Loucy (cell line): ENCODE results near the gene RBM8A.

Source experiments
- H2AFZ ChIP-seq: fragments of 200-600 bp; sonication (generic); 2 replicates; pipeline ENCODE4 v1.6.0; 2016; ENCODE audit warnings: antibody characterized with exemption, mild to moderate bottlenecking, low read length, moderate library complexity
- H3F3A ChIP-seq: fragments of 200-600 bp; 2 replicates; pipeline ENCODE4 v1.6.0; 2016; ENCODE audit warnings: antibody characterized with exemption, low read depth, mild to moderate bottlenecking
- H3K27me3 ChIP-seq: fragments of 200-600 bp; sonication (generic); 2 replicates; pipeline ENCODE4 v1.6.1; 2014; ENCODE audit warnings: low read length, mild to moderate bottlenecking; ENCODE audit not compliant: insufficient read depth, poor library complexity, severe bottlenecking
- H3K36me3 ChIP-seq: fragments of 200-600 bp; sonication (generic); 2 replicates; pipeline ENCODE4 v1.6.1; 2016; ENCODE audit warnings: low read length; ENCODE audit not compliant: insufficient read depth
- H3K4me1 ChIP-seq: fragments of 200-600 bp; sonication (generic); 2 replicates; pipeline ENCODE4 v1.5.1; 2014; ENCODE audit warnings: low read length, mild to moderate bottlenecking; ENCODE audit not compliant: insufficient read depth, poor library complexity, severe bottlenecking
- H3K4me2 ChIP-seq: fragments of 200-600 bp; sonication (generic); 2 replicates; pipeline ENCODE4 v1.6.0; 2014; ENCODE audit warnings: antibody characterized with exemption, low read length, low read depth, mild to moderate bottlenecking; ENCODE audit not compliant: poor library complexity, severe bottlenecking
- H3K4me3 ChIP-seq: fragments of 200-600 bp; sonication (generic); 2 replicates; pipeline ENCODE4 v1.5.1; 2014; ENCODE audit warnings: low read length, mild to moderate bottlenecking, mixed read lengths; ENCODE audit not compliant: poor library complexity, severe bottlenecking
- H3K79me2 ChIP-seq: fragments of 200-600 bp; sonication (generic); 2 replicates; pipeline ENCODE4 v1.6.1; 2014; ENCODE audit warnings: low read length; ENCODE audit not compliant: insufficient read depth
- H3K9ac ChIP-seq: fragments of 200-600 bp; sonication (generic); 2 replicates; pipeline ENCODE4 v1.6.0; 2014; ENCODE audit warnings: mild to moderate bottlenecking, low read depth, low read length, moderate library complexity; ENCODE audit not compliant: poor library complexity, severe bottlenecking
- H3K9me2 ChIP-seq: fragments of 200-600 bp; sonication (generic); replicated peaks from 2 replicates; pipeline ENCODE4 v1.6.1; 2016; ENCODE audit warnings: low read depth, low read length, mixed read lengths
- H3K9me3 ChIP-seq: fragments of 200-600 bp; sonication (generic); 2 replicates; pipeline ENCODE4 v1.6.1; 2014; ENCODE audit warnings: mild to moderate bottlenecking, antibody characterized with exemption, low read length, low read depth; ENCODE audit not compliant: insufficient read depth
- H4K20me1 ChIP-seq: fragments of 200-600 bp; sonication (generic); 2 replicates; pipeline ENCODE4 v1.6.0; 2014; ENCODE audit warnings: antibody characterized with exemption, low read length, mild to moderate bottlenecking; ENCODE audit not compliant: insufficient read depth, poor library complexity, severe bottlenecking
- CTCF ChIP-seq: fragments of 200-600 bp; sonication (generic); conservative IDR thresholded peaks from 2 replicates; pipeline ENCODE4 v1.5.1; 2014; ENCODE audit warnings: mild to moderate bottlenecking, antibody characterized with exemption, low read length
- EZH2phosphoT487 ChIP-seq: fragments of 200-600 bp; IDR thresholded peaks from 2 replicates; pipeline ENCODE4 v1.6.1; 2018; ENCODE audit warnings: antibody characterized with exemption, mild to moderate bottlenecking, moderate library complexity, borderline replicate concordance

RBM8A gene

GRCh38 chr1:145947551-145947950 lies 20.3 kb upstream of the RBM8A start:
- H3K9ac ChIP-seq, result no peak overlapping the region
- H3K9me2 ChIP-seq, result no peaks in the 10 kb centered on the region
- H3K27me3 ChIP-seq, result no peaks in the 10 kb centered on the region
- H3K4me2 ChIP-seq, result no peak overlapping the region
- no peaks in the 10 kb centered on the region for H3F3A ChIP-seq
- peaks cover 28% of the 10 kb centered on the region for H3K4me1 ChIP-seq
- peaks cover 42% of the 10 kb centered on the region; the same call in 1 of the 2 replicates for H3K79me2 ChIP-seq
- no peak overlapping the region for H3K4me3 ChIP-seq
- H3K36me3 ChIP-seq, result peaks cover 29% of the 10 kb centered on the region; the same call in 1 of the 2 replicates
- TF ChIP-seq CTCF, result no peak
- no peak for TF ChIP-seq EZH2phosphoT487
- peaks cover 4% of the 10 kb centered on the region for H4K20me1 ChIP-seq
- no peaks in the 10 kb centered on the region for H3K9me3 ChIP-seq
- H2AFZ ChIP-seq, result no peak overlapping the region

GRCh38 chr1:145946477-145946986 lies 19.2 kb upstream of the RBM8A start:
- peaks cover 32% of the 10 kb centered on the region; the same call in 1 of the 2 replicates for H3K79me2 ChIP-seq

GRCh38 chr1:145944532-145944931 lies 17.2 kb upstream of the RBM8A start:
- Histone ChIP-seq H3K4me1 (peaks cover 6% of the 10 kb centered on the region), H3K36me3 (peaks cover 40% of the 10 kb centered on the region; the same call in 1 of the 2 replicates), H3K4me2 (no peak overlapping the region), H4K20me1 (no peaks in the 10 kb centered on the region), H3K9me3 (no peaks in the 10 kb centered on the region), H3K4me3 (no peak overlapping the region), H3K9ac (no peak overlapping the region), H3K9me2 (no peaks in the 10 kb centered on the region), H3K79me2 (peaks cover 16% of the 10 kb centered on the region; the same call in 1 of the 2 replicates), H2AFZ (no peak overlapping the region), H3K27me3 (no peaks in the 10 kb centered on the region), H3F3A (no peaks in the 10 kb centered on the region)
- TF ChIP-seq EZH2phosphoT487 (no peak), CTCF (no peak)

More at GRCh38 chr1:145946477-145946986, 19.2 kb upstream of the RBM8A start:
- Histone ChIP-seq H3K9ac (no peak overlapping the region), H3K4me1 (peaks cover 19% of the 10 kb centered on the region), H3K9me3 (no peaks in the 10 kb centered on the region), H2AFZ (no peak overlapping the region), H4K20me1 (peaks cover 3% of the 10 kb centered on the region), H3F3A (no peaks in the 10 kb centered on the region), H3K4me3 (no peak overlapping the region), H3K4me2 (no peak overlapping the region), H3K9me2 (no peaks in the 10 kb centered on the region), H3K36me3 (peaks cover 37% of the 10 kb centered on the region; the same call in 1 of the 2 replicates), H3K27me3 (no peaks in the 10 kb centered on the region)
- no peak for TF ChIP-seq EZH2phosphoT487
- no peak for TF ChIP-seq CTCF
